GM12872 (cell line): ENCODE measurements around the gene MPRIP.

ENCODE experiments used
- CTCF ChIP-seq: IDR thresholded peaks from 3 replicates; pipeline ENCODE4 v1.5.1; 2011; ENCODE audit warnings: low read depth, mild to moderate bottlenecking, low read length, moderate library complexity; ENCODE audit not compliant: insufficient read depth

Gene MPRIP

DNA sequence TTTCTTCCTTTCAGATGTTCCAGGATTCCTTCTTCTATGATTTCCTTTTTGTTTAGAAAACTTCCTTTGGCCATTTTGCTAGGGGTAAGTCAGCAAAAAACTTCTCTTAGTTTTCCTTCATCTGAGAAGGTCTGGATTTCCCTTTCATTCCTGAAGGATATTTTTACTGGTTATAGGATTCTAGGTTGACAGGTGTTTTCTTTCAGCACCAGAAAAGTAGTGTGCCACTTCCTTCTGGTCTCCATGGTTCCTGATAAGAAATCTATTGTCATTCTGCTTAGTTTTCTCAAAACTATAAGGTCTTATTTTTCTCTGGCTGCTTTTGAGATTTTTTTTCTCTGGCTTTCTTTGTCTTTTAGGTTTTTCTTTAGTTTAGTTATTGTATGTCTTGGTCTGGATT lies 27.6 kb downstream of the MPRIP start:
- no peak for TF ChIP-seq CTCF

- TF ChIP-seq CTCF: no peak
Measured at GRCh38 chr17:17070931-17071330, 28.7 kb downstream of the MPRIP start.

- no peak for TF ChIP-seq CTCF
Measured at GRCh38 chr17:17071531-17072360, 29.5 kb downstream of the MPRIP start.

- TF ChIP-seq CTCF: no peak
Measured at GRCh38 chr17:17072546-17072945, 30.3 kb downstream of the MPRIP start.

GRCh38 chr17:17073030-17073564 lies 30.8 kb downstream of the MPRIP start:
- no peak for TF ChIP-seq CTCF

DNA sequence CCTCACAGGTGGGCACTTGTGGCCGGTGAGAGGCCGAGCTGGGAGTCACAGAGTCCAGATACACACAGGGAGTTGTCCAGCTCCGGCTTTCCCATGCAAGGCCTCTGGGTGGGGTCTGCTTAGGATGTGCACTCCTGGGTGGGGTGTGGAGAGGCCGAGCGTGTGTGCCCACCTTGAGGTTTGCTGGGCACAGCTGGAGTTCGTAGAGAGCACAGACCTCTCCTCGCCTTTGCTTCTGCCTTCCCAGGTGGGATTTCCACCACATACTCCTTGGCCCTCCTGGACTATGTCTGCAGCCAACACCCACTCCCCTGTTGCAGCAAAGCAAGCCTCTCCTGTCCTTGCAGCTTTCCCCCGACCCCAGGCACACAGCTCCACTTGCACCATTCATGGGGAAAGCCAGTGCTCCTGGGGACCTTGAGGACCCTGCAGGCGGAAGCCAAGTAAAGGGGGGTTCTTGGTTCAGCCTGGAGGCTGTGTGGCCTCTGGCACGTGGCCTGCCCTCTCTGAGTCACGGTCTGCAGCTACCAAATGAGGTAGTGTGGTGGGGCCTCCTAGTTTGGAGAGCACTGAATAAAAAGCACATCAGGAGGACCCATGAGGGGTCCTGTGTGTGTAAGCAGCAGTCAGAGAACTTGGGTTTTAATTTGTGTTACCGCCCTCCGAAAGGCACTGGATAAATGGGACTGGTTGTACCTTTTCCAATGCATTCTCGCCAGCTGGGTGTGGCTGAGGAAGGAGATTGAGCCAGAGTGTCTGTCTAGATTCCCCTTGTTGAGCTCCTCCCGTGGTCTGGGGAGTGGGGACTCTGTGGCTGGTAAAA lies 31.5 kb downstream of the MPRIP start:
- no peak for TF ChIP-seq CTCF

GRCh38 chr17:17075125-17075781 lies 33.0 kb downstream of the MPRIP start:
- TF ChIP-seq CTCF: no peak
